A549 (cell line): ENCODE measurements around the gene NOL9. TPM values are rescaled to one million over a fixed set of nuclear protein-coding genes. Genes with fewer than 3 reads are reported as not detected.

Source experiments
- ATAC-seq, 2 experiments: fragments of 200-7000 bp in 1 of 2; fragments of >200 bp in 1 of 2; cut with Nextera tagmentation in 1 of 2; cut with Tn5 transposase in 1 of 2; 3 replicates each; pipeline versions ENCODE4 v1.8.0 to v1.9.1; 2018 to 2020; ENCODE audit warnings: mild to moderate bottlenecking in 1 of 2, moderate library complexity in 1 of 2
- CTCF ChIA-PET: fragments of 300-600 bp; sonication (Branson Sonifier 250); formaldehyde crosslinking; extraction: SDS; loops from one replicate; lab custom pipeline; 2021; ENCODE audit warnings: antibody characterized with exemption, inconsistent platforms; lab: Yijun Ruan, JAX
- POLR2A ChIA-PET: fragments of 350-600 bp; formaldehyde crosslinking; extraction: SDS; loops from one replicate; lab custom pipeline; 2021; ENCODE audit warnings: antibody characterized with exemption, inconsistent platforms; lab: Yijun Ruan, JAX
- DNase-seq, 2 experiments: peaks; one replicate each; pipeline versions ENCODE4 v3.0.0 to v3.0.0-alpha.2; 2011 to 2016; ENCODE audit warnings: low read depth in 1 of 2, low spot score in 1 of 2
- FAIRE-seq: peaks from 2 replicates; lab custom pipeline; 2011; peaks lifted over from hg19 to GRCh38; lab: Jason Lieb, UNC
- H3K27ac ChIP-seq, 2 experiments: fragments of >200 bp; sonication (Bioruptor Twin); formaldehyde crosslinking; 3 replicates each; pipeline ENCODE4 v1.5.1; 2016 to 2017
- H3K4me1 ChIP-seq: fragments of >200 bp; sonication (Bioruptor Twin); formaldehyde crosslinking; 3 replicates; pipeline ENCODE4 v1.6.1; 2016
- H3K4me2 ChIP-seq: fragments of >200 bp; sonication (Bioruptor Twin); formaldehyde crosslinking; 3 replicates; pipeline ENCODE4 v1.6.1; 2016
- H3K4me3 ChIP-seq: fragments of >200 bp; sonication (Bioruptor Twin); formaldehyde crosslinking; 3 replicates; pipeline ENCODE4 v1.5.1; 2016
- H3K9me3 ChIP-seq: fragments of >200 bp; sonication (Bioruptor Twin); formaldehyde crosslinking; 3 replicates; pipeline ENCODE4 v1.6.1; 2016
- BHLHE40 ChIP-seq: IDR thresholded peaks from 2 replicates; pipeline ENCODE4 v1.6.1; 2012; ENCODE audit warnings: low read depth, low read length, inconsistent platforms
- CBX8 ChIP-seq: fragments of 200-600 bp; sonication (generic); IDR thresholded peaks from 2 replicates; pipeline ENCODE4 v1.6.1; 2016
- CEBPB ChIP-seq, 2 experiments: fragments of >200 bp in 1 of 2; sonication (Bioruptor Twin) in 1 of 2; formaldehyde crosslinking in 1 of 2; IDR thresholded peaks; 2 replicates each; pipeline ENCODE4 v1.6.1; 2012 to 2016
- CHD2 ChIP-seq: fragments of 150-350 bp; IDR thresholded peaks from 2 replicates; pipeline ENCODE4 v1.6.1; 2014; ENCODE audit warnings: low read length; ENCODE audit not compliant: partially characterized antibody
- CHD4 ChIP-seq: fragments of 200-600 bp; sonication (generic); IDR thresholded peaks from 2 replicates; pipeline ENCODE4 v1.6.1; 2016; ENCODE audit warnings: antibody characterized with exemption, mild to moderate bottlenecking, borderline replicate concordance
- E2F6 ChIP-seq: IDR thresholded peaks from 2 replicates; pipeline ENCODE4 v1.6.1; 2012; ENCODE audit warnings: low read depth, borderline replicate concordance
- EHMT2 ChIP-seq: fragments of 200-600 bp; sonication (generic); IDR thresholded peaks from 2 replicates; pipeline ENCODE4 v1.6.1; 2016; ENCODE audit warnings: antibody characterized with exemption, low read depth, mild to moderate bottlenecking, moderate library complexity
- GATA3 ChIP-seq: IDR thresholded peaks from 2 replicates; pipeline ENCODE4 v1.6.1; 2012; ENCODE audit warnings: borderline replicate concordance
- HMGXB4 ChIP-seq: fragments of 250-450 bp; sonication (Bioruptor Pico); IDR thresholded peaks from 2 replicates; pipeline ENCODE4 v1.5.0; 2021; ENCODE audit warnings: mild to moderate bottlenecking, moderate library complexity, borderline replicate concordance
- HOXB5 ChIP-seq: fragments of 250-450 bp; sonication (Bioruptor Pico); IDR thresholded peaks from 2 replicates; pipeline ENCODE4 v1.5.0; 2020; ENCODE audit warnings: mild to moderate bottlenecking, moderate library complexity
- JUN ChIP-seq, 2 experiments: fragments of >200 bp; sonication (Bioruptor Twin); formaldehyde crosslinking; IDR thresholded peaks; 2 replicates in 1 of 2; 3 replicates in 1 of 2; pipeline ENCODE4 v1.6.1; 2016 to 2017
- KDM1A ChIP-seq: fragments of 200-600 bp; sonication (generic); IDR thresholded peaks from 2 replicates; pipeline ENCODE4 v1.6.1; 2016; ENCODE audit warnings: low read depth, mild to moderate bottlenecking
- KDM5A ChIP-seq: fragments of 200-600 bp; sonication (generic); IDR thresholded peaks from 2 replicates; pipeline ENCODE4 v1.6.1; 2016; ENCODE audit warnings: antibody characterized with exemption, mild to moderate bottlenecking
- MYC ChIP-seq: IDR thresholded peaks from 2 replicates; pipeline ENCODE4 v1.6.1; 2012; ENCODE audit warnings: mild to moderate bottlenecking, inconsistent platforms, low read length, improper control_type of control experiment, borderline replicate concordance
- RAD21 ChIP-seq, 2 experiments: fragments of >200 bp in 1 of 2; sonication (Bioruptor Twin) in 1 of 2; formaldehyde crosslinking in 1 of 2; IDR thresholded peaks in 1 of 2; conservative IDR thresholded peaks in 1 of 2; 2 replicates in 1 of 2; 3 replicates in 1 of 2; pipeline ENCODE4 v1.6.1; 2012 to 2018; ENCODE audit warnings: inconsistent platforms in 1 of 2
- RARB ChIP-seq: fragments of 250-450 bp; sonication (Bioruptor Pico); IDR thresholded peaks from 2 replicates; pipeline ENCODE4 v1.8.0; 2021; ENCODE audit warnings: mild to moderate bottlenecking, moderate library complexity
- REST ChIP-seq: fragments of 200-600 bp; sonication (generic); IDR thresholded peaks from 2 replicates; pipeline ENCODE4 v1.6.1; 2016; ENCODE audit warnings: antibody characterized with exemption, mild to moderate bottlenecking, moderate library complexity
- TP53 ChIP-seq: fragments of 250-450 bp; sonication (Bioruptor Pico); IDR thresholded peaks from 2 replicates; pipeline ENCODE4 v1.5.0; 2021; ENCODE audit warnings: mild to moderate bottlenecking, moderate library complexity
- ZC3H11A ChIP-seq: fragments of 450-650 bp; IDR thresholded peaks from 2 replicates; pipeline ENCODE4 v1.6.1; 2014; ENCODE audit warnings: antibody characterized with exemption, mild to moderate bottlenecking
- WGBS: methylation state at CpG from one replicate; pipeline ENCODE4 v1.1.6; 2017; ENCODE audit errors: missing lambda C conversion rate; 5-methylcytosine and 5-hydroxymethylcytosine counted together
- polyA plus RNA-seq, 4 experiments: library from polyadenylated mRNA; depleted of rRNA in 3 of 4; stranded (reverse); fragments of >200 nt; fragmentation: RNase III in 1 of 4; extraction: RNeasy Plus Mini Kit Qiagen cat#74134 plus additional on column Dnase treatment in 1 of 4; gene quantifications; 2 replicates in 3 of 4; 3 replicates in 1 of 4; pipeline ENCODE4 v1.2.3, GENCODE V29; 2011 to 2017
- TF ChIP-seq, protein P1 (sequence below): IDR thresholded peaks from 2 replicates; pipeline ENCODE4 v1.6.1; 2012
- TF ChIP-seq, protein P2 (sequence below): fragments of >200 bp; sonication (Bioruptor Twin); formaldehyde crosslinking; IDR thresholded peaks from 2 replicates; pipeline ENCODE4 v1.6.1; 2016
- TF ChIP-seq, protein P3 (sequence below): fragments of 150-350 bp; IDR thresholded peaks from 2 replicates; pipeline ENCODE4 v1.6.1; 2014; ENCODE audit warnings: low read depth, mild to moderate bottlenecking, low read length

The NOL9 gene
- polyA plus RNA-seq, 2 of the 4 experiments (the other 2 are of a cell fraction): 4.4 to 19.3 TPM

GRCh38 chr1:6491081-6491449 lies 63.2 kb downstream of the NOL9 start:
- H3K4me1 ChIP-seq: peaks cover 23% of the 10 kb centered on the region
- FAIRE-seq: no peak
- peak overlapping the region; percentile 99 for H3K27ac ChIP-seq
- peak overlapping the region; percentile 100 for H3K4me2 ChIP-seq
- H3K9me3 ChIP-seq: no peaks in the 10 kb centered on the region
- peak overlapping the region; percentile 94 for H3K4me3 ChIP-seq
- TF ChIP-seq REST (no peak), HOXB5 (CRISPR knock-in tag) (no peak), CEBPB (IDR thresholded peaks at IDR 0.05) (no peak), E2F6 (no peak), KDM5A (no peak), CHD4 (no peak), GATA3 (no peak), MYC (no peak), ZC3H11A (no peak), RARB (CRISPR knock-in tag) (no peak), BHLHE40 (no peak), KDM1A (no peak), RAD21 (conservative IDR thresholded peaks at IDR 0.05 in 1 of 2, IDR thresholded peaks at IDR 0.05 in 1 of 2) (no peak), TP53 (CRISPR knock-in tag) (no peak)
- TF ChIP-seq, protein P1, sequence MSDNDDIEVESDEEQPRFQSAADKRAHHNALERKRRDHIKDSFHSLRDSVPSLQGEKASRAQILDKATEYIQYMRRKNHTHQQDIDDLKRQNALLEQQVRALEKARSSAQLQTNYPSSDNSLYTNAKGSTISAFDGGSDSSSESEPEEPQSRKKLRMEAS: no peak
- TF ChIP-seq, protein P2, sequence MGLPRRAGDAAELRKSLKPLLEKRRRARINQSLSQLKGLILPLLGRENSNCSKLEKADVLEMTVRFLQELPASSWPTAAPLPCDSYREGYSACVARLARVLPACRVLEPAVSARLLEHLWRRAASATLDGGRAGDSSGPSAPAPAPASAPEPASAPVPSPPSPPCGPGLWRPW: no peak
- peak; percentile 7 to 8; a peak in 5 of 6 replicates for ATAC-seq
- WGBS: 4% methylated on average over 6 of the region's 6 CpGs
- ChIA-PET POLR2A (interaction anchor here (0.6 to 0.7 kb wide), 2 partner anchors 123 to 307 kb away, joined by 3 to 4 read pairs; partner anchors contain the start of gene PHF13), CTCF (interaction anchor here (0.6 to 4.6 kb wide), 11 partner anchors 10 to 245 kb away, joined by 3 to 54 read pairs (median 5); partner anchors contain the start of genes NOL9 and TAS1R1)
- no peak for DNase-seq

DNA sequence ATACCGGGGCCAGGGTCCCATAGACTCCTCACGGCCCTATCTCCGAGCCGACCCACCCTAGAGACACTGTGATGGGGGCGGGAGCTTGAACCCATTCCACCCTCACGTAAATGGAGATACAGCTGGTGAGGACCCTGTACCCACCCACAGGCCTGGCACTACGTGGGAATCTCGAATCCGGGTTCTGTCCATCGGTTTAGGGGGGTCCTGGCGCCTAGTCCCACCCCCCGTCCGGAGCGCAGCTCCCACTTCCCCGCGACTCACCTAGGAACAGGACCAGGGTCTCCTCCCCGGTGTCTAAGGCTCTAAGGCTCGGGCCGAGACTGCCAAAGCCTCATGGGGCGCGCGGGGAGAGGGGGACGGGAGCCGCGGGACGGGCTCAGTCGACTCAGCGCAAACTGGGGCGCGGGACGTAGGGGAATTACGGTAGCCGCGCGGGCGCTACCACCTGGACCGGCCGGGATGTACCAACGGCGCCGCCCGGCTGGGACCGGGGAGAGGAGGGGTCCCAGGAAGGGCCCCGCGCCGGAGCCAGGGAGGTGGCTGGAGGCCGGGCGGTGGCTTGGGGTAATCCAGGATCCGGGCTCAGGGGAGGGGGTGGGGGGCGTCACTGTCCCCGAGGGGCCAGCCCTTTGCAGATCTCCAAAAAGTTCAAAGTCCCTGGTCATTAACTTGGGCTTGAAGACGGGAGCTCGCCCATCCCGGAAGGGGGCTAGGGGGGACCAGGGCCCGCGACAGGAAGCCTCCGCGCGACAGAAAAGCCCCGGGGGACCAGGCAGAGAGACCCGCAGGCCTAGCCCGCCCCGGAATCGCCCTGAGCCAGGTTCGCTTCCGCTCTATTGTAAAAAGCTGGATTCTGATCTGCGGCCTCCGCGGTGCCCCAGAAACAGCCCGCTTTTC lies 63.9 kb downstream of the NOL9 start:
- CTCF ChIA-PET: interaction anchor here (0.5 to 4.6 kb wide), 29 partner anchors 10 to 244 kb away, joined by 3 to 54 read pairs (median 4); partner anchors contain the start of genes NOL9 and TAS1R1
- H3K9me3 ChIP-seq: no peaks in the 10 kb centered on the region
- H3K27ac ChIP-seq: peak overlapping the region; percentile 99
- H3K4me2 ChIP-seq: peak overlapping the region; percentile 100
- peak; percentile 76 to 83 for ATAC-seq
- POLR2A ChIA-PET: interaction anchor here (0.7 kb wide), 1 partner anchor 306 kb away, joined by 4 read pairs; no protein-coding TSS in a partner anchor
- peak; percentile 62 to 77 for DNase-seq
- FAIRE-seq: no peak
- 0% methylated on average over 20 of the region's 70 CpGs for WGBS
- peaks cover 23% of the 10 kb centered on the region for H3K4me1 ChIP-seq
- H3K4me3 ChIP-seq: peak overlapping the region; percentile 94
- TF ChIP-seq CBX8 (no peak), RARB (CRISPR knock-in tag) (no peak), BHLHE40 (no peak), GATA3 (peak; percentile 28; the same call in 1 of the 2 replicates), EHMT2 (no peak), JUN (IDR thresholded peaks at IDR 0.05) (peak in 1 of 2 experiments; percentile 48; a peak in 2 of 5 replicates), HMGXB4 (CRISPR knock-in tag) (no peak), REST (no peak), CHD2 (no peak)
- TF ChIP-seq, protein P3, sequence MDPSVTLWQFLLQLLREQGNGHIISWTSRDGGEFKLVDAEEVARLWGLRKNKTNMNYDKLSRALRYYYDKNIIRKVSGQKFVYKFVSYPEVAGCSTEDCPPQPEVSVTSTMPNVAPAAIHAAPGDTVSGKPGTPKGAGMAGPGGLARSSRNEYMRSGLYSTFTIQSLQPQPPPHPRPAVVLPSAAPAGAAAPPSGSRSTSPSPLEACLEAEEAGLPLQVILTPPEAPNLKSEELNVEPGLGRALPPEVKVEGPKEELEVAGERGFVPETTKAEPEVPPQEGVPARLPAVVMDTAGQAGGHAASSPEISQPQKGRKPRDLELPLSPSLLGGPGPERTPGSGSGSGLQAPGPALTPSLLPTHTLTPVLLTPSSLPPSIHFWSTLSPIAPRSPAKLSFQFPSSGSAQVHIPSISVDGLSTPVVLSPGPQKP: no peak
